ENCODE results near the gene FGD4.

GRCh38 chr12:32475724-32476123 is 76.4 kb downstream of the FGD4 start:
- TF ChIP-seq ARNT (IDR thresholded peaks at IDR 0.05) (no peak), HDGF (IDR thresholded peaks at IDR 0.05; ENCODE audit: borderline replicate concordance) (no peak), FOXK2 (IDR thresholded peaks at IDR 0.05) (no peak), SP1 (IDR thresholded peaks at IDR 0.05) (no peak), ELF4 (IDR thresholded peaks at IDR 0.05) (no peak), BHLHE40 (IDR thresholded peaks at IDR 0.05; ENCODE audit: borderline replicate concordance) (no peak), NFRKB (IDR thresholded peaks at IDR 0.05) (no peak), ZNF384 (IDR thresholded peaks at IDR 0.05) (no peak), LEF1 (IDR thresholded peaks at IDR 0.05; ENCODE audit: borderline replicate concordance) (no peak), TARDBP (IDR thresholded peaks at IDR 0.05) (no peak), FOXA1 (IDR thresholded peaks at IDR 0.05) (no peak)
- TF ChIP-seq, protein P1, sequence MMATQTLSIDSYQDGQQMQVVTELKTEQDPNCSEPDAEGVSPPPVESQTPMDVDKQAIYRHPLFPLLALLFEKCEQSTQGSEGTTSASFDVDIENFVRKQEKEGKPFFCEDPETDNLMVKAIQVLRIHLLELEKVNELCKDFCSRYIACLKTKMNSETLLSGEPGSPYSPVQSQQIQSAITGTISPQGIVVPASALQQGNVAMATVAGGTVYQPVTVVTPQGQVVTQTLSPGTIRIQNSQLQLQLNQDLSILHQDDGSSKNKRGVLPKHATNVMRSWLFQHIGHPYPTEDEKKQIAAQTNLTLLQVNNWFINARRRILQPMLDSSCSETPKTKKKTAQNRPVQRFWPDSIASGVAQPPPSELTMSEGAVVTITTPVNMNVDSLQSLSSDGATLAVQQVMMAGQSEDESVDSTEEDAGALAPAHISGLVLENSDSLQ (IDR thresholded peaks at IDR 0.05): no peak

Measured in HEK293T (cell line).